ENCODE measurements around the gene SIKE1. TPM values are rescaled to one million over a fixed set of nuclear protein-coding genes. Genes with fewer than 3 reads are reported as not detected.
"Not testable (repeated sequence)": the region's sequence is repeated elsewhere in the genome, so short reads cannot be mapped to it uniquely, and the experiment has no call there.

Gene SIKE1
- 65.0 and 65.7 TPM in 2 replicates for total RNA-seq
- long read RNA-seq, full-length matches to known transcripts = 80 of 94 reads
- long read RNA-seq, partial matches to known transcripts = 3 of 94 reads
- long read RNA-seq, other reads (novel, unspliced or antisense) = 11 of 94 reads

GRCh38 chr1:114780344-114781226, at the start of gene SIKE1:
Gene SIKE1, minus strand, starts transcription at chr1:114780685. Its CDS starts 78 bp downstream, at chr1:114780607.
- Mint-ChIP-seq H3K27me3 (ENCODE audit: low read depth) (peaks cover 37% of the 10 kb centered on the region), H3K4me1 (peaks cover 26% of the 10 kb centered on the region), H3K27ac (ENCODE audit: unreplicated experiment) (peak within 1 kb of the TSS; percentile 96), H3K4me3 (peak within 1 kb of the TSS; percentile 100), H3K9me3 (no peaks in the 10 kb centered on the region), H3K36me3 (ENCODE audit: low read depth) (no peaks in the 10 kb centered on the region)
- DNase-seq (ENCODE audit: low read depth, low spot score) = peak; percentile 75
- TF ChIP-seq CTCF (conservative IDR thresholded peaks at IDR 0.05) = peak; percentile 12

GRCh38 chr1:114830075-114830474, 49.6 kb upstream of the SIKE1 start:
- not testable (repeated sequence) for H3K27me3 Mint-ChIP-seq (ENCODE audit: low read depth); H3K4me3 Mint-ChIP-seq; H3K4me1 Mint-ChIP-seq; H3K9me3 Mint-ChIP-seq; H3K27ac Mint-ChIP-seq (ENCODE audit: unreplicated experiment); H3K36me3 Mint-ChIP-seq (ENCODE audit: low read depth); DNase-seq (ENCODE audit: low read depth, low spot score)

- H3K4me3 Mint-ChIP-seq = no peak overlapping the region
- no peak for TF ChIP-seq CTCF (conservative IDR thresholded peaks at IDR 0.05)
- H3K9me3 Mint-ChIP-seq = no peaks in the 10 kb centered on the region
Observed at GRCh38 chr1:114828251-114828650, 47.8 kb upstream of the SIKE1 start.

GRCh38 chr1:114821978-114822377, 41.5 kb upstream of the SIKE1 start:
- DNase-seq (ENCODE audit: low read depth, low spot score) = no peak
- no peak overlapping the region for H3K27ac Mint-ChIP-seq (ENCODE audit: unreplicated experiment)

More at GRCh38 chr1:114828251-114828650, 47.8 kb upstream of the SIKE1 start:
- no peak for DNase-seq (ENCODE audit: low read depth, low spot score)
- H3K4me1 Mint-ChIP-seq = no peaks in the 10 kb centered on the region
- no peaks in the 10 kb centered on the region for H3K27me3 Mint-ChIP-seq (ENCODE audit: low read depth)
- no peaks in the 10 kb centered on the region for H3K36me3 Mint-ChIP-seq (ENCODE audit: low read depth)
- H3K27ac Mint-ChIP-seq (ENCODE audit: unreplicated experiment) = no peak overlapping the region

GRCh38 chr1:114820392-114820791, 39.9 kb upstream of the SIKE1 start:
- no peak overlapping the region for H3K27ac Mint-ChIP-seq (ENCODE audit: unreplicated experiment)

More at GRCh38 chr1:114821978-114822377, 41.5 kb upstream of the SIKE1 start:
- Mint-ChIP-seq H3K9me3 (peaks cover 7% of the 10 kb centered on the region), H3K4me1 (no peaks in the 10 kb centered on the region), H3K27me3 (ENCODE audit: low read depth) (peaks cover 8% of the 10 kb centered on the region), H3K36me3 (ENCODE audit: low read depth) (no peaks in the 10 kb centered on the region), H3K4me3 (no peak overlapping the region)
- TF ChIP-seq CTCF (conservative IDR thresholded peaks at IDR 0.05) = no peak

More at GRCh38 chr1:114820392-114820791, 39.9 kb upstream of the SIKE1 start:
- Mint-ChIP-seq H3K9me3 (peaks cover 7% of the 10 kb centered on the region), H3K4me3 (no peak overlapping the region), H3K27me3 (ENCODE audit: low read depth) (peaks cover 10% of the 10 kb centered on the region), H3K4me1 (no peaks in the 10 kb centered on the region), H3K36me3 (ENCODE audit: low read depth) (no peaks in the 10 kb centered on the region)
- no peak for DNase-seq (ENCODE audit: low read depth, low spot score)
- TF ChIP-seq CTCF (conservative IDR thresholded peaks at IDR 0.05) = no peak
